Measurements from ENCODE around the gene NEIL1.
"Not testable (repeated sequence)": the region's sequence is repeated elsewhere in the genome, so short reads cannot be mapped to it uniquely, and the experiment has no call there.

DNA sequence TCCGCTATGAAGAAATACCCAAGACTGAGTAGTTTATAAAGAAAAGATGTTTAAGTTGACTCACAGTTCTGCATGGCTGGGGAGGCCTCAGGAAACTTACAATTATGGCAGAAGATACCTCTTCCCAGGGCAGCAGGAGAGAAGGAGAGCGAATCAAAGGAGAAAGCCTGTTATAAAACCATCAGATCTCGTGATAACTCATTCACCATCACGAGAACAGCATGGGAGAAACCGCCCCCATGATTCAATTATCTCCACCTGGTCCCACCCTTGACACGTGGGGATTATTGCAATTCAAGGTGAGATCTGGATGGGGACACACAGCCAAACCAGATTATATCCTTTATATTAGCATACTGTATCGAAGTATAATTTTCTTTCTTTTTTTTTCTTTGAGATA is 14.7 kb upstream of the NEIL1 start:
- TF ChIP-seq CTCF (IDR thresholded peaks at IDR 0.05; ENCODE audit: low read depth, low read length); MYC (IDR thresholded peaks at IDR 0.05; ENCODE audit: low read depth, low read length); POLR2A (IDR thresholded peaks at IDR 0.05; ENCODE audit: extremely low read depth, insufficient read length): not testable (repeated sequence)

All from NB4 (cell line).